HG02870 (cell line): ENCODE results near the gene CWC27.
A peak's percentile ranks its signal among the peaks of the same experiment; 100 is the strongest.

Experiments
- ATAC-seq: cut with Tn5 transposase; IDR thresholded peaks from one replicate; pipeline ENCODE4 v1.9.1; 2021; ENCODE audit warnings: mild to moderate bottlenecking, moderate library complexity; ENCODE audit not compliant: unreplicated experiment

The CWC27 gene

GRCh38 chr5:64768358-64769312 lies at the start of gene CWC27, which contains the start of gene SREK1IP1:
TSS of gene CWC27 (plus strand) at chr5:64768930. CDS start at chr5:64769147, 217 bp downstream.
TSS of gene SREK1IP1 (minus strand) at chr5:64768691. CDS start at chr5:64768517, 174 bp downstream.
- peak; percentile 95 for ATAC-seq

DNA sequence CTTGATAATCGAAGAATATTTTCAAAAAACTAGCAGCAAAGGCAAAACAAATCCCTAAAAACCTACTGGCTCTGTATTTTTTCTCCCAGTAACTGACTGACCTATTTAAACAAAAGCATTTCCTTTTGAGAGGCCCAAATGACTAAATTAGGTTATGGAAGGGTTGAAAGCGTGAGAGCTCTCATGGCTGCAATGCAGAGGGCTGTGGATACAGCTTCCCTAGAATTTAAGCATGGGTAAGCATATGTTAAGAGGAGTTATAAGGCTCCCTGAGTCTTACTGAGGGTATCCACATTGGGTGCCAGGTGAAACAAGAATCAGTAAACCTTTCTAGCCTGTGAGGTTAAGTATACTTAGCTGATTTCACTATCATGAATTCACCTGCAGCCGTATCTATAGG lies 46.1 kb upstream of the CWC27 start:
- no peak for ATAC-seq

GRCh38 chr5:64727150-64727549 lies 41.6 kb upstream of the CWC27 start:
- no peak for ATAC-seq

DNA sequence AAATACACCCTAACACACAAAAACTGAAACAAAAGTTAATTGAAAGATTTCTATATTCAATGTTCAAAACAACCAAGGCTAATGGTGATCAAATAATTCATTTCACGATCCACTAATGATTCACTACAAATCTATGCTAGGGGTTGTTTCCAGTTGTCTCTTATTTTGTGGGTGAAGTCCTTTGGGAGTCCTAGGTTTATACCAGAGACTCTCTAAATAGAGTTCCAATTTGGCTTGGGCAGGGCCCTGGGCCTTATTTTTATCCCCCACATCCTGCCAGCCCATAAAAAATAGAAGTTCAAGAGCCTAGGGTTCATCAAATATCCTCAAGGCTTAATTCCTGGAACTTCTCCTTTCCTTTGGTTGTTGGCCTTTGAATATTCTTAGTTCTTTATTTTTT lies 26.3 kb upstream of the CWC27 start:
- ATAC-seq: no peak

GRCh38 chr5:64742821-64743220 lies 25.9 kb upstream of the CWC27 start:
- ATAC-seq: no peak

DNA sequence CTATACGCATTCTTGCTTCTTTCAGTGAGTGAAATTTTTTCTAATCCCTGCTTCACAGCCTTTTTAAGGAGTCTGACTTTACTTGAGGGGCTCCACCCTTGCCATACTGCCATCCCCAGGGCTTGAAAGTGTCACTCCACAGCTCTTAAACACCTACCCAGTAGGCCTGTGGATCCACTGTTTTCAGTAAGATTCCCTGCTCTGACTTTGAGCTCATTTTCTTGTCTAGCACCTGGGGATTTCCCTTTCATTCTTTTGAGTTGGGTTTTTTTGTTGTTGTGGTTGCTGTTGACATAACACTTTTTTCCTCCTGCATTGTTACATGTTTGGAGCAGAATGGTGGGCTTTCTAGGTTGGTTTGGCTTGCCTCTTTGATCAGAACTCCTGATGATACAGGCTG lies 23.8 kb upstream of the CWC27 start:
- no peak for ATAC-seq

DNA sequence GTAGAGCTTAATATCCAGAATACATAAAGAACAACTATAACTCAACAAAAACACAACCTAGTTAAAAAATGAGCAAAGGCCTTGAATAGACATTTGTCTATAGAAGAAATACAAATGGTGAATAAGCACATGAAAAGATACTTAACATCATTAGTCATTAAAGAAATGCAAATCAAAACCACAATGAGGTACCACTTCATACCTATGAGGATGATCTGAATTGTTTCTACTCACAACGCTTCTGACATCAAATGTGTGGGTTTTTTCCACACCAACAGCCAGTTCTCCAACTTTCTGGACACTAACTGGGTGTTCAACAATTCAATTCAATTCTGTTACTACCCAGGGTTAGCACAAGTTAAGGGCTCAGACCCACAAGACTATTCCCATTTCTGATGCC lies 22.3 kb upstream of the CWC27 start:
- no peak for ATAC-seq

GRCh38 chr5:64749385-64749784 lies 19.3 kb upstream of the CWC27 start:
- no peak for ATAC-seq

DNA sequence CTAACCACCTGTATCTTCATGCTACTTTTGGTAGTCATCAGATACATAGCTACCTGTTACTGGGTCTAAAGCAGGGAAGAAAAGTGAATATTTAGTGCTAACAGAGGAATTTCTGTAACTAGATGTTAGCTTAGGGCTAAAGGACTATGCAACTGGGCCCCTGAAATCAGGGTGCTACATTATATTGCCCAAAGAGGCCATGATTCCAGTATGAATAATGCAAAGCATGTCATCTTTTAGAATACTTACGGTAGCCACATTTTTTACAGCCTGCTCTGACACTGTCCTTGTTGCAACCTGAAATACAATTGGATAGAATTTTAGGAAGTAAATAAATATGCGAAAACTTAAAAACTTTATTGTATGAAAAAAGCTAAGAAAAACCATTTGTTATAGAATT lies 14.7 kb upstream of the CWC27 start:
- no peak for ATAC-seq

- no peak for ATAC-seq
Observed at GRCh38 chr5:64758901-64759300, 9.8 kb upstream of the CWC27 start.

GRCh38 chr5:64759960-64760660 lies 8.6 kb upstream of the CWC27 start:
- ATAC-seq: no peak

- no peak for ATAC-seq
Observed at GRCh38 chr5:64763948-64764503, 4.7 kb upstream of the CWC27 start.

DNA sequence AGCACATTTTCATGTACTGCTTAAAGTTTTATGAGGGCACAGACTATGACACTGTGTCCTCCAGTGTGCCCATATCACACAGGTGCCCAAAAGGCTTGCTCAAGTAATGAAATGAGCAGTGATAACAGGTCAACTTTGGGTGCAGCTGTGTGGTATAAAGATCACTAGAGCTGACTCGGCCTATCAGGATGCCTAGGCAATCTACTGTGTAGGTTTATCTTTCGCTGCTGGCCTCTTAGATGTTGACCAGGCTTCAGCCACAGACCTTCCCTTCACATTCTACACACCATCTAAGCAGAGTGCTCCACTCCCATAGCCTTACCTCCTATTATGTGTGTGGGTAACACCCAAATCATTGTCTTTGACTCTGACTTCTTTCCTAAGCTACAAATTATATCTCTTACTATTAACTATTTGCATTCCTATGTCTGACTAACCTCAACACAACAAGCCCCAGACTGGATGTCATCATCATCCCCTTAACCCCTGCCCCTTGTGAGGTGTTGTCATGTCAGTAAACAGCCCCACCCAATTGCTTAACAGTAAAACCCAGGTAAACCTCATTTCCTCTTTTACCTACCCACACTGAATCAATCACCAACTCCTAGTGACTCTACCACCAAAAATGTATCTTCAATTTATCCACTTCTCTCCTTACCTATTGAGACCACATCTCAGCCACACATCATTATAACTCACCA lies 2.8 kb upstream of the CWC27 start:
- ATAC-seq: no peak

GRCh38 chr5:64766941-64767340 lies 1.8 kb upstream of the CWC27 start:
- no peak for ATAC-seq

- ATAC-seq: peak; percentile 9
Observed at GRCh38 chr5:64767959-64768357, 772 bp upstream of the CWC27 start.

- no peak for ATAC-seq
Observed at GRCh38 chr5:64769855-64770254, 1.1 kb downstream of the CWC27 start.

GRCh38 chr5:64771736-64772135 lies 3.0 kb downstream of the CWC27 start:
- no peak for ATAC-seq

GRCh38 chr5:64773533-64773932 lies 4.8 kb downstream of the CWC27 start:
- ATAC-seq: peak; percentile 51

DNA sequence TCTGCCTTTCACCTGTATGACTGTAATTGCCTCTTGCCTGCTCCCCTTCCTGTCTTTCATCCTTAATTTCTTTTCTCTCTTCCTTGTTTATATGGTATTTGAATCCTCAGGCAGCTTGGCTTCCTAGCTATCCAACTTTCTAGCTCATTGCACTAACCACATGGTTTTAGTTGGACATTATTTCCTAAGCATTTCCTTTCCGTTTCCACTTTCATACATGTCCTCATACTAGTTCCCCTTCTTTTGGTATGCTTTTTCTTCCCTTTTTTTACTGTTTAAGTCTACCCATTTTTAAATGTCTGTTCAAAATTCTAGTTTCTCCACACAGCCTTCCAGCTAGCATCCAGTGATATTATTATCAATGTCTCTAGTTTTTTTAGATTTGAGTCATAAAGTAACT lies 6.6 kb downstream of the CWC27 start:
- no peak for ATAC-seq

DNA sequence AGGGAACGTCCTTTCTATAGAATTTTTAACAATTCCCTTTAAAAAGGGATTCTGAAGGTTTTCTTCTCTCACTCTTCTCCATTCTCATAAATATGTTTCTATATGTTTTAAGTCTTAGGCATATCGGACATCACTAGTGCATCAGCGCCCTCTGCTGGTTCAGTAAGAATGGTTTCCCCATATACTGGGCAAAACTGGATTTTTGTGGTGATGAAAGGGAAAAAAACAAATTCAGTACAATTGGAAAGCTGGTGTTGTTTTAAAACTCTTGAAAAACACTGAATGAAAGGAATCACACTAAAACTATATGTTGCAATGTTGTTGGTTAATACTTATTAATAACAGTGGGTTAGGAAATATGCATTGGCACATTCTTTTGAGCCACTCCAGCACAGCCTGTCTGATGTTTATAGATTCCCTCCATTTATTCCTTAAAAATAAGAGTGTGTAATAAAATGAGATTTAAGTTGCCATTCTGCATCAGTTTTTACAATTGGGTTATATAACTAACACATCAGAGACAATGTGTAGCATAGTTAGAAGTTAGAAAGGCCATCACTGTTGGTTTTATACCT lies 15.8 kb downstream of the CWC27 start:
- peak; percentile 89 for ATAC-seq

- no peak for ATAC-seq
Observed at GRCh38 chr5:64786372-64786771, 17.6 kb downstream of the CWC27 start.
